ENCODE data around the gene BRWD1. TPM values are rescaled to one million over a fixed set of nuclear protein-coding genes. Genes with fewer than 3 reads are reported as not detected.

BRWD1 gene
- polyA plus RNA-seq, 1 donor (not counting 4 experiments of a cell fraction or from before 2014, with no cell fraction given) = 15.1 TPM

GRCh38 chr21:39326607-39327307 is 13.3 kb upstream of the BRWD1 start:
- no peak for FAIRE-seq
- Histone ChIP-seq H3K4me3 (ENCODE audit: control insufficient read depth in 2 of 3, extremely low read depth in 1 of 3, insufficient read depth in 2 of 3, low read depth in 1 of 3, low read length in 3 of 3) (no peak overlapping the region), H3K27me3 (ENCODE audit: control insufficient read depth, extremely low read depth, insufficient read depth, low read length) (no peaks in the 10 kb centered on the region), H3K4me2 (ENCODE audit: control insufficient read depth, extremely low read depth, insufficient read depth, low read depth, low read length) (no peak overlapping the region), H3K27ac (ENCODE audit: control insufficient read depth, insufficient read depth, low read length) (no peak overlapping the region), H3K9me3 (ENCODE audit: control insufficient read depth, low read depth, low read length) (no peaks in the 10 kb centered on the region), H4K20me1 (ENCODE audit: control insufficient read depth, extremely low read depth, insufficient read depth, low read length) (no peaks in the 10 kb centered on the region), H3K9ac (ENCODE audit: control insufficient read depth, extremely low read depth, insufficient read depth, low read length) (no peak overlapping the region), H3K4me1 (ENCODE audit: control insufficient read depth, extremely low read depth, insufficient read depth, low read length) (peaks cover under 1% of the 10 kb centered on the region), H3K9me1 (ENCODE audit: control insufficient read depth, extremely low read depth, insufficient read depth, low read length) (no peaks in the 10 kb centered on the region), H3K79me2 (ENCODE audit: control insufficient read depth, insufficient read depth, low read length) (no peaks in the 10 kb centered on the region), H2AFZ (ENCODE audit: control insufficient read depth, low read length) (no peak overlapping the region), H3K36me3 (ENCODE audit: control insufficient read depth in 2 of 2, extremely low read depth in 1 of 2, insufficient read depth in 2 of 2, low read length in 2 of 2) (no peaks in the 10 kb centered on the region)
- dilution Hi-C loops (cut with MboI; ENCODE audit: extremely low pct_ligation_motif_present, low sequenced_read_pairs) = no loop called here
- TF ChIP-seq, protein P1, sequence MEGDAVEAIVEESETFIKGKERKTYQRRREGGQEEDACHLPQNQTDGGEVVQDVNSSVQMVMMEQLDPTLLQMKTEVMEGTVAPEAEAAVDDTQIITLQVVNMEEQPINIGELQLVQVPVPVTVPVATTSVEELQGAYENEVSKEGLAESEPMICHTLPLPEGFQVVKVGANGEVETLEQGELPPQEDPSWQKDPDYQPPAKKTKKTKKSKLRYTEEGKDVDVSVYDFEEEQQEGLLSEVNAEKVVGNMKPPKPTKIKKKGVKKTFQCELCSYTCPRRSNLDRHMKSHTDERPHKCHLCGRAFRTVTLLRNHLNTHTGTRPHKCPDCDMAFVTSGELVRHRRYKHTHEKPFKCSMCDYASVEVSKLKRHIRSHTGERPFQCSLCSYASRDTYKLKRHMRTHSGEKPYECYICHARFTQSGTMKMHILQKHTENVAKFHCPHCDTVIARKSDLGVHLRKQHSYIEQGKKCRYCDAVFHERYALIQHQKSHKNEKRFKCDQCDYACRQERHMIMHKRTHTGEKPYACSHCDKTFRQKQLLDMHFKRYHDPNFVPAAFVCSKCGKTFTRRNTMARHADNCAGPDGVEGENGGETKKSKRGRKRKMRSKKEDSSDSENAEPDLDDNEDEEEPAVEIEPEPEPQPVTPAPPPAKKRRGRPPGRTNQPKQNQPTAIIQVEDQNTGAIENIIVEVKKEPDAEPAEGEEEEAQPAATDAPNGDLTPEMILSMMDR (optimal IDR thresholded peaks at IDR 0.05 in 1 of 3, IDR thresholded peaks at IDR 0.05 in 1 of 3, conservative IDR thresholded peaks at IDR 0.05 in 1 of 3; ENCODE audit: extremely low read depth in 1 of 3, insufficient read depth in 2 of 3, low read length in 3 of 3) = no peak
- no peak for TF ChIP-seq EZH2 (IDR thresholded peaks at IDR 0.05; ENCODE audit: low read length)
- no peak for DNase-seq (ENCODE audit: low read depth, low spot score)

DNA sequence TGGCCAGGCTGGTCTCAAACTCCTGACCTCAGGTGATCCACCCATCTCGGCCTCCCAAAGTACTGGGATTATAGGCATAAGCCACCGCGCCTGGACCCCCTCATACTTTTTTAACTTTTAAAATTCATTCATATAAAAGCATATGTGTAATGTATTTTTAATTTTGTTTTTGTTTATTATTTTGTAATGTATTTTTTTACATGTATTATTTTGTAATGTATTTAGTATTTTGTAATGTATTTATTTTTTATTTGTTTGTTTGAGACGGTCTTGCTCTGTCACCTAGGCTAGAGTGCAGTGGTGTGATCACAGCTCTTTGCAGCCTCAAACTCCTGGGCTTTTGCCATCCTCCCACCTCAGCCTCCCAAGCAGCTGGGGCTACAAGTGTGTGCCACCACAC is 12.0 kb upstream of the BRWD1 start:
- Histone ChIP-seq H3K9me3 (ENCODE audit: control insufficient read depth, low read depth, low read length) (no peaks in the 10 kb centered on the region), H3K9me1 (ENCODE audit: control insufficient read depth, extremely low read depth, insufficient read depth, low read length) (no peaks in the 10 kb centered on the region), H3K36me3 (ENCODE audit: control insufficient read depth in 2 of 2, extremely low read depth in 1 of 2, insufficient read depth in 2 of 2, low read length in 2 of 2) (no peaks in the 10 kb centered on the region), H4K20me1 (ENCODE audit: control insufficient read depth, extremely low read depth, insufficient read depth, low read length) (no peaks in the 10 kb centered on the region), H3K27me3 (ENCODE audit: control insufficient read depth, extremely low read depth, insufficient read depth, low read length) (no peaks in the 10 kb centered on the region), H3K4me1 (ENCODE audit: control insufficient read depth, extremely low read depth, insufficient read depth, low read length) (peaks cover 6% of the 10 kb centered on the region), H3K4me3 (ENCODE audit: control insufficient read depth in 2 of 3, extremely low read depth in 1 of 3, insufficient read depth in 2 of 3, low read depth in 1 of 3, low read length in 3 of 3) (no peak overlapping the region), H3K4me2 (ENCODE audit: control insufficient read depth, extremely low read depth, insufficient read depth, low read depth, low read length) (no peak overlapping the region), H3K27ac (ENCODE audit: control insufficient read depth, insufficient read depth, low read length) (no peak overlapping the region), H3K79me2 (ENCODE audit: control insufficient read depth, insufficient read depth, low read length) (no peaks in the 10 kb centered on the region), H3K9ac (ENCODE audit: control insufficient read depth, extremely low read depth, insufficient read depth, low read length) (no peak overlapping the region), H2AFZ (ENCODE audit: control insufficient read depth, low read length) (no peak overlapping the region)
- dilution Hi-C loops (cut with MboI; ENCODE audit: extremely low pct_ligation_motif_present, low sequenced_read_pairs) = no loop called here
- FAIRE-seq (no peak), DNase-seq (ENCODE audit: low read depth, low spot score) (no peak)
- TF ChIP-seq, protein P1 (optimal IDR thresholded peaks at IDR 0.05 in 1 of 3, IDR thresholded peaks at IDR 0.05 in 1 of 3, conservative IDR thresholded peaks at IDR 0.05 in 1 of 3; ENCODE audit: extremely low read depth in 1 of 3, insufficient read depth in 2 of 3, low read length in 3 of 3) = no peak
- no peak for TF ChIP-seq EZH2 (IDR thresholded peaks at IDR 0.05; ENCODE audit: low read length)

Measured in keratinocyte (primary cell).